ENCODE results near the gene RNF150.
"Not testable (repeated sequence)": the region's sequence is repeated elsewhere in the genome, so short reads cannot be mapped to it uniquely, and the experiment has no call there.

Gene RNF150

DNA sequence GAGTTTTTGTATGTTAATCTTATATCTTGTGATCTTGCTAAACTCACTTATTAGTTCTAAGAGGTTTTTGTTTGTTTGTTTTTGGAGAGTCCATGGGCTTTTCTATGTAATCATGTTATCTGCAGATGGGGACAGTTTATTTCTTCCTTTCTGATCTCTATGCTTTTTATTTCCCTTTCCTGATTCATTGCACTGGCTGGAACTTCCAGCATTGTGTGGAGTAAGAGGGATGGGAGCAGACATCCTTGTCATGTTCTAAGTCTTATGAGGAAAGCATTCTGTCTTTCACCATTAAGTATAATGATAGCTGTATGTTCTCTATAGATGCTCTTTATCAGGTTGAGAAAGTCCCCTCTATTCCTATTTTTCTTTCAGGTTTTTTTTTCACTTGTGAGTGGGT lies 286.5 kb downstream of the RNF150 start:
- no peaks in the 10 kb centered on the region for H3K9me3 ChIP-seq (ENCODE audit: insufficient read depth, low read depth, low read length)
- no peaks in the 10 kb centered on the region for H3K36me3 ChIP-seq (ENCODE audit: insufficient read depth, low read depth, low read length)
- no peaks in the 10 kb centered on the region for H3K4me1 ChIP-seq (ENCODE audit: insufficient read depth, low read length)

GRCh38 chr4:140844061-140844460 lies 289.2 kb downstream of the RNF150 start:
- no peak overlapping the region for H3K9ac ChIP-seq (ENCODE audit: low read depth, low read length)
- no peaks in the 10 kb centered on the region for H3K27me3 ChIP-seq (ENCODE audit: insufficient read depth, low read length)
- no peaks in the 10 kb centered on the region for H3K36me3 ChIP-seq (ENCODE audit: insufficient read depth, low read depth, low read length)
- H3K4me1 ChIP-seq (ENCODE audit: insufficient read depth, low read length): no peaks in the 10 kb centered on the region
- H3K4me3 ChIP-seq (ENCODE audit: low read length): no peak overlapping the region
- no peaks in the 10 kb centered on the region for H3K9me3 ChIP-seq (ENCODE audit: insufficient read depth, low read depth, low read length)
- no peak overlapping the region for H3K27ac ChIP-seq (ENCODE audit: low read length)

More for the DNA sequence above, 286.5 kb downstream of the RNF150 start:
- H3K4me3 ChIP-seq (ENCODE audit: low read length): no peak overlapping the region
- H3K27me3 ChIP-seq (ENCODE audit: insufficient read depth, low read length): no peaks in the 10 kb centered on the region
- H3K27ac ChIP-seq (ENCODE audit: low read length): no peak overlapping the region
- no peak overlapping the region for H3K9ac ChIP-seq (ENCODE audit: low read depth, low read length)

DNA sequence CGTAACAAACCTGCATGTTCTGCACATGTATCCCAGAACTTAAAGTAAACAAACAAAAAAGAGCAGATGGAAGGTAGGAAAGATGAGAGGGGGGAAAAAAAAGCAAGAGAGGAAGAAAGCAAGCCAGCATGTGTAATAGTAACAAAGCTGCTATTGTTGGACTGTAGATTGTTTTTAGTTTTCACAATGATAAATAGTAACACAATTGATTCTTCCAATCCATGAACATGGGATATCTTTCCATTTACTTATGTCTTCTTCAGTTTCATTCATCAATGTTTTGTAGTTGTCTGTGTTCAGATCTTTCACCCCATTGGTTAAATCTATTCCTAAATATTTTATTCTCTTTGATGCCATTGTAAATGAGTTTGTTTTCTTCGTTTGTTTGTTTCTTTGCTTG lies 292.1 kb downstream of the RNF150 start:
- Histone ChIP-seq H3K27me3 (ENCODE audit: insufficient read depth, low read length) (no peaks in the 10 kb centered on the region), H3K9me3 (ENCODE audit: insufficient read depth, low read depth, low read length) (no peaks in the 10 kb centered on the region), H3K9ac (ENCODE audit: low read depth, low read length) (no peak overlapping the region), H3K4me1 (ENCODE audit: insufficient read depth, low read length) (no peaks in the 10 kb centered on the region), H3K27ac (ENCODE audit: low read length) (no peak overlapping the region), H3K4me3 (ENCODE audit: low read length) (no peak overlapping the region), H3K36me3 (ENCODE audit: insufficient read depth, low read depth, low read length) (no peaks in the 10 kb centered on the region)

- Histone ChIP-seq H3K36me3 (ENCODE audit: insufficient read depth, low read depth, low read length) (no peaks in the 10 kb centered on the region), H3K27ac (ENCODE audit: low read length) (no peak overlapping the region), H3K4me1 (ENCODE audit: insufficient read depth, low read length) (no peaks in the 10 kb centered on the region), H3K9me3 (ENCODE audit: insufficient read depth, low read depth, low read length) (no peaks in the 10 kb centered on the region), H3K27me3 (ENCODE audit: insufficient read depth, low read length) (no peaks in the 10 kb centered on the region), H3K9ac (ENCODE audit: low read depth, low read length) (no peak overlapping the region), H3K4me3 (ENCODE audit: low read length) (no peak overlapping the region)
Observed at GRCh38 chr4:140839888-140840790, 293.1 kb downstream of the RNF150 start.

GRCh38 chr4:140839406-140839805 lies 293.9 kb downstream of the RNF150 start:
- H3K4me1 ChIP-seq (ENCODE audit: insufficient read depth, low read length): no peaks in the 10 kb centered on the region
- no peak overlapping the region for H3K4me3 ChIP-seq (ENCODE audit: low read length)
- H3K9ac ChIP-seq (ENCODE audit: low read depth, low read length): no peak overlapping the region
- no peaks in the 10 kb centered on the region for H3K27me3 ChIP-seq (ENCODE audit: insufficient read depth, low read length)
- no peak overlapping the region for H3K27ac ChIP-seq (ENCODE audit: low read length)
- no peaks in the 10 kb centered on the region for H3K9me3 ChIP-seq (ENCODE audit: insufficient read depth, low read depth, low read length)
- no peaks in the 10 kb centered on the region for H3K36me3 ChIP-seq (ENCODE audit: insufficient read depth, low read depth, low read length)

DNA sequence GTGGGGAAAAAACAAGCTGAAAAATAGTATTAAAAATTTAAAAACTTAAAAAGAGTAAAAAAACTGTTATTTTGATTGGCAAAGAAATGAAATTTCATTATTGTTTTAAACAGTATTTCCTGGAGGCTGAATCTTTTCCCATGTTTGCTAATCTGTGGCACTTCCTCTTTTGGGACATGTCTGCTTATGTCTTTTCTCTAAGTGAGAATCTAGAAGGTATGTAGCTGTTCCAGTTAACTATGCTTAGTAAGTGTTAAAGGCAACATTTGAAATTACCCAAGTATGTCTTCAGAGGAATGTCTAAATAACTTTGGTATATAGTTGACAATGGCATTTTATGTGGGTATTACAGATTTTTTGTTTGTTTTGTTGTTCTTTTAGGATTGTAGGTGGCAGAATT lies 295.5 kb downstream of the RNF150 start:
- no peak overlapping the region for H3K9ac ChIP-seq (ENCODE audit: low read depth, low read length)
- H3K4me3 ChIP-seq (ENCODE audit: low read length): no peak overlapping the region
- H3K4me1 ChIP-seq (ENCODE audit: insufficient read depth, low read length): no peaks in the 10 kb centered on the region
- no peak overlapping the region for H3K27ac ChIP-seq (ENCODE audit: low read length)
- no peaks in the 10 kb centered on the region for H3K27me3 ChIP-seq (ENCODE audit: insufficient read depth, low read length)
- no peaks in the 10 kb centered on the region for H3K36me3 ChIP-seq (ENCODE audit: insufficient read depth, low read depth, low read length)
- no peaks in the 10 kb centered on the region for H3K9me3 ChIP-seq (ENCODE audit: insufficient read depth, low read depth, low read length)

GRCh38 chr4:140834839-140835495 lies 298.3 kb downstream of the RNF150 start:
- no peaks in the 10 kb centered on the region for H3K36me3 ChIP-seq (ENCODE audit: insufficient read depth, low read depth, low read length)
- H3K4me3 ChIP-seq (ENCODE audit: low read length): no peak overlapping the region
- no peak overlapping the region for H3K27ac ChIP-seq (ENCODE audit: low read length)

DNA sequence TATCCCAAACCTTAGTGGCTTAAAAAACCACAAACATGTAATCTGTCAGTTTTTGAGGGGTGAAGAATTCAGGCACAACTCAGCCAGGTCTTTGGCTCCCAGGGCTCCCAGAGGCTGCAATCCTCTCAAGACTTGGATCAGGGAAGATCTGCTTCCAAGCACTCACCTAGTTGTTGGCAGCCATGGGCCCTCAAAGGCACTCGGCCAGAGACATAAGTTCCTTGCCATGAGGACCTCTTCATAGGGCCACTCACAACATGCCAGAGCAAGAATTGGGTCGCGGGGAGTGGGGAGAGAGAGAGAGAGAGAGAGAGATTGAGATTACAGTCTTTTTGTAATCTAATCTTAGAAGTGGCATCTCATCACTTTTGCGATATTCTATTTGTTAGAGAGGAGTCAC lies 300.0 kb downstream of the RNF150 start:
- no peak overlapping the region for H3K4me3 ChIP-seq (ENCODE audit: low read length)
- no peak overlapping the region for H3K27ac ChIP-seq (ENCODE audit: low read length)
- no peaks in the 10 kb centered on the region for H3K9me3 ChIP-seq (ENCODE audit: insufficient read depth, low read depth, low read length)
- no peaks in the 10 kb centered on the region for H3K27me3 ChIP-seq (ENCODE audit: insufficient read depth, low read length)
- no peaks in the 10 kb centered on the region for H3K4me1 ChIP-seq (ENCODE audit: insufficient read depth, low read length)
- H3K9ac ChIP-seq (ENCODE audit: low read depth, low read length): no peak overlapping the region
- no peaks in the 10 kb centered on the region for H3K36me3 ChIP-seq (ENCODE audit: insufficient read depth, low read depth, low read length)

More at GRCh38 chr4:140834839-140835495, 298.3 kb downstream of the RNF150 start:
- Histone ChIP-seq H3K9me3 (ENCODE audit: insufficient read depth, low read depth, low read length) (no peaks in the 10 kb centered on the region), H3K9ac (ENCODE audit: low read depth, low read length) (no peak overlapping the region), H3K27me3 (ENCODE audit: insufficient read depth, low read length) (no peaks in the 10 kb centered on the region), H3K4me1 (ENCODE audit: insufficient read depth, low read length) (no peaks in the 10 kb centered on the region)

DNA sequence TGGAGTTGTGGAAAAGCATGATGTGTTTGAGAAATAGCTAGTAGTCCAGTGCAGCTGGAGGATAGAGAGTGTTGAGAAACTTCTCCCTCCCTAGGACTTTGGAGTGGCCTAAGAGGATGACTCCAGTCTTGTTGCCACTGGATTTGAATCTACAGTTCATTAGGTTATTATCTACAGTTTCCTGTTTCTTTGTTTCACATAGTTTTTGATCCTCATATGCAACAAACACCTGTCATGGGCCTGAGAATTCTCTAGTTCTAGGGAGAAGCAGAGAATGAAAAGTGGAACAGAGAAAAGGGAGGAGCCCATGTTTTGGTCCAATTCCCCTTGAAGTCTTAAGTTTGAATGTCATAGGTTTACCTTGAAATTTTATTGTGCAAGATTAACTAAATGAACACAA lies 303.4 kb downstream of the RNF150 start:
- no peaks in the 10 kb centered on the region for H3K36me3 ChIP-seq (ENCODE audit: insufficient read depth, low read depth, low read length)
- no peak overlapping the region for H3K9ac ChIP-seq (ENCODE audit: low read depth, low read length)
- H3K27me3 ChIP-seq (ENCODE audit: insufficient read depth, low read length): no peaks in the 10 kb centered on the region
- H3K4me3 ChIP-seq (ENCODE audit: low read length): no peak overlapping the region
- H3K4me1 ChIP-seq (ENCODE audit: insufficient read depth, low read length): no peaks in the 10 kb centered on the region
- H3K9me3 ChIP-seq (ENCODE audit: insufficient read depth, low read depth, low read length): peaks cover 8% of the 10 kb centered on the region; the same call in 1 of the 2 replicates
- H3K27ac ChIP-seq (ENCODE audit: low read length): no peak overlapping the region

DNA sequence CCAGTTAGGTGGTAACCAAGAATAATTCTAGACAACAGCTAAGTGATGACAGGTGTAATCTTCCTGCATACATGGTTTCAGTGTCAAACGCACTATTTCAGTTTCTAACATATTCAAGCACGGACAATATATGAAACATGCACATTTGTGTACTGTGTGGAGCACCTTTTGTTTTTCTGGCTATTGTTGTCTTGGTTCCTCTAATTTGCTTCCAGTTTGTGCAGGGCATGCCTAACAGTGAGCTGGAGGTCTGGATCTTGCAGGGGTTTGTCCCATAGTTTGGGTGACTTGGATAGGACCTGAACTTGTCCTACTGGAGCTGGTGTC lies 306.6 kb downstream of the RNF150 start:
- peaks cover 8% of the 10 kb centered on the region; the same call in 1 of the 2 replicates for H3K9me3 ChIP-seq (ENCODE audit: insufficient read depth, low read depth, low read length)
- H3K27me3 ChIP-seq (ENCODE audit: insufficient read depth, low read length): no peaks in the 10 kb centered on the region
- no peak overlapping the region for H3K27ac ChIP-seq (ENCODE audit: low read length)
- no peaks in the 10 kb centered on the region for H3K4me1 ChIP-seq (ENCODE audit: insufficient read depth, low read length)
- no peak overlapping the region for H3K9ac ChIP-seq (ENCODE audit: low read depth, low read length)
- H3K36me3 ChIP-seq (ENCODE audit: insufficient read depth, low read depth, low read length): no peaks in the 10 kb centered on the region
- no peak overlapping the region for H3K4me3 ChIP-seq (ENCODE audit: low read length)

DNA sequence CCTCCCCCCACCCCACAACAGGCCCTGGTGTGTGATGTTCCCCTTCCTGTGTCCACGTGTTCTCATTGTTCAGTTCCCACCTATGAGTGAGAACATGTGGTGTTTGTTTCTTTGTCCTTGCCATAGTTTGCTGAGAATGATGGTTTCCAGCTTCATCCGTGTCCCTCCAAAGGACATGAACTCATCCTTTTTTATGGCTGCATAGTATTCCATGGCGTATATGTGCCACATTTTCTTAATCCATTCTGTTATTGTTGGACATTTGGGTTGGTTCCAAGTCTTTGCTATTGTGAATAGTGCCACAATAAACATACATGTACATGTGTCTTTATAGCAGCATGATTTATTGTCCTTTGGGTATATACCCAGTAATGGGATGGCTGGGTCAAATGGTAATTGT lies 312.7 kb downstream of the RNF150 start:
- H3K27me3 ChIP-seq (ENCODE audit: insufficient read depth, low read length); H3K9ac ChIP-seq (ENCODE audit: low read depth, low read length); H3K9me3 ChIP-seq (ENCODE audit: insufficient read depth, low read depth, low read length); H3K27ac ChIP-seq (ENCODE audit: low read length); H3K36me3 ChIP-seq (ENCODE audit: insufficient read depth, low read depth, low read length); H3K4me3 ChIP-seq (ENCODE audit: low read length): not testable (repeated sequence)
- H3K4me1 ChIP-seq (ENCODE audit: insufficient read depth, low read length): peaks cover 10% of the 10 kb centered on the region; the same call in 1 of the 2 replicates

- H3K27me3 ChIP-seq (ENCODE audit: insufficient read depth, low read length): 0 out of 2 replicates have a peak, but pooled peaks cover 5% of the 10 kb centered on the region
- H3K4me1 ChIP-seq (ENCODE audit: insufficient read depth, low read length): peaks cover 10% of the 10 kb centered on the region; the same call in 1 of the 2 replicates
- H3K36me3 ChIP-seq (ENCODE audit: insufficient read depth, low read depth, low read length): no peaks in the 10 kb centered on the region
- no peak overlapping the region for H3K4me3 ChIP-seq (ENCODE audit: low read length)
- H3K27ac ChIP-seq (ENCODE audit: low read length): no peak overlapping the region
- H3K9ac ChIP-seq (ENCODE audit: low read depth, low read length): no peak overlapping the region
- H3K9me3 ChIP-seq (ENCODE audit: insufficient read depth, low read depth, low read length): no peaks in the 10 kb centered on the region
Observed at GRCh38 chr4:140819610-140820009, 313.7 kb downstream of the RNF150 start.

All from iPS-20b (cell line).